Stimulated activated CD4-positive, alpha-beta T cell treated with anti-CD3 and anti-CD28 coated beads, Interleukin-15, amount 100 ng/mL, for 1 hour (primary cell): Measurements from ENCODE around the gene CHMP4B.

ENCODE experiments used
- DNase-seq, 2 donors: peaks; one replicate each; pipeline ENCODE4 v3.0.0-alpha.2; 2020; ENCODE audit warnings: low read depth in 1 of 2, low spot score in 1 of 2

CHMP4B gene

DNA sequence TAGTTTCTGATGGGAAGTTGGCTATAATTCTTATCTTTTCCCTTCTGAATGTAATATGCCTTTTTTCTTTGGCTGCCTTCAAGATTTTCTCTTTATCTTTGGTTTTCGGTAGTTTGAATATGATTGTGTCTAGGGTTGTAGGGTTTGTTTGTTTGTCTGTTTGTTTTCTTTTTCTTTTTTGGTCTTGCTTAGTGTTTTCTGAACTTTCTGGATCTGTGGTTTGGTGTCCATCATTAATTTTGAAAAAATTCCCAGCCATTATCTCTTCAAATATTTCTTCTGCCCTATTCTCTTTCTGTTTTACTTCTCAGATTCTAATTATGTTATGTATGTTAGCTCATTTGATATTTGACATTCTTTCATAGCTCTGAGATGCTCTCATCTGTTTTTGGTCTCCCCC lies 79.4 kb downstream of the CHMP4B start:
- DNase-seq = no peak

DNA sequence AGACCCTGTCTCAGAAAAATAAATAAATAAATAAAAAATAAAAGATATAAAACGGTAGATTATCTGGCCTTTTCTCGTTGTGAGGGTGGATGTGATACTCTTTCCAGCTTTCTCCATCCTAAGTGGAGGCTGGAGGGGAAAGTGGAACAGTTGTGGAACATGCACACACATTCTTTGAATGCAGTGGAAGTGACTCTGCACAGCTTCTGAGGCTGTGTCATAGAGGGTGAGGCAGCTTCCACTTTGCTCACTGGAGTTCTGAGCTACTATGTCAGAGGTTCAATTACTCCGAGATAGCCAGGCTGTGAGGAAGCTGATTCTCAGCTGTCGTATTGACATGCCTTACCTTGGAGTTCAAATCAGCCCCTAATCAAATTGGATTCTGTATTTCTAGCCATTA lies 82.2 kb downstream of the CHMP4B start:
- DNase-seq = no peak

DNA sequence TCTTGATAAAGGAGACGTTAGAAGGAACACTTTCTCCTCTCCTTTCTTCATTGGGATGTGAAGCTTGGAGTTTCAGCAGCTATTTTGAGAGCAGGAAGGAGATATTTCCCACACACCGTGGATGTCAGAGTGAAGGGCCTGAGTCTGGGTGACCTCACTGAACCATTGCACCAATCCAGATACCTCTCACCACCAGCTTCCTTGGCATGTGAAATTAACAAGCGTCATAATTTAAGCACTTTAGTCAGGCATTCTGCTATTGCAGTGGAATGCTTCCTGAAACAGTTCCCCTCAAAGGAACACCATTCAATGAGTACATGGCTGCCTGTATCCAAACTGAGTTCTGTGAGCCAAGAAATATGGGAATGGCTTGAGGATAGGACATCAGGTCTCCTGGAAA lies 83.7 kb downstream of the CHMP4B start:
- DNase-seq = no peak

DNA sequence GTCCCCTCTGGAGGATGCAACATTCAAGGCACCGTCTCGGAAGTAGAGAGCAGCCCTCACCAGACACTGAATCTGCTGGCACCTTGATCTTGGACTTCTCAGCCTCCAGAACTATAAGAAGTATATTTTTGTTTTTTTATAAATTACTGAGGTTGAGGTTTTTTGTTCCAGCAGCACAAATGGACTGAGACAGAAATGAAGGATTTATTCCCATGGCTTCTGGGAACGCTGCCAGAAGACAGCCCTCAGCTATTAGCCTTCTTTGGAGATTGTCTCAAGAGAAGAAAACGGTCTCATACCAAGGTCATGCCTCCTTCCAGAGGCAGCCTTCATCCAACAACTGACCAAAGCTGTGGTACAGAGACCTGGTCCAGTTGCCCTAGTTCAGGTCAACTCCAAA lies 85.4 kb downstream of the CHMP4B start:
- no peak for DNase-seq

DNA sequence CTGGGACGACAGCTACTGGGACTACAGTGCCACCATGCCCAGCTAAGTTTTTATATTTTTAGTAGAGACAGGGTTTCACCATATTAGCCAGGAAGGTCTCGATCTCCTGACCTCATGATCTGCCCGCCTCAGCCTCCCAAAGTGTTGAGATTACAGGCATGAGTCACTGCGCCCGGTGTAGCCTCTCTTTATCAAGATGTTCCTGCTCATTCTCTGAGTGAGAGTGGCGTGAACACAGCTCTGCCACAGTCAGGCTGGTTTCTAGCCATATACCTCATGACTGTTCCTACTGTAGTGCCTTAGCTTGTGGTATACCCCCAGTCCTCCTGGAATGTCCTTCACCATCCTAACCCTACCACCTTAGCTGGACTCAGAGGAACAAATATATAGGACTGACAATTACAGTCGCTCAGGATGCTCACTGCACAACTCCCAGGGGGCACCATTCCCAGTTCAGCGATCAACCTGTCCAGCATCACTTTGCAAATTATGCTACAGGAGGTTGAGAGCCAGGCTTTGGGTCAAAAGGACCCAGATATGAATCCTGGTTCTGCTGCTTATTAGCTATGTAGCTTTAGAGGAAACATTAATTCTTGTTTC lies 86.3 kb downstream of the CHMP4B start:
- no peak for DNase-seq

DNA sequence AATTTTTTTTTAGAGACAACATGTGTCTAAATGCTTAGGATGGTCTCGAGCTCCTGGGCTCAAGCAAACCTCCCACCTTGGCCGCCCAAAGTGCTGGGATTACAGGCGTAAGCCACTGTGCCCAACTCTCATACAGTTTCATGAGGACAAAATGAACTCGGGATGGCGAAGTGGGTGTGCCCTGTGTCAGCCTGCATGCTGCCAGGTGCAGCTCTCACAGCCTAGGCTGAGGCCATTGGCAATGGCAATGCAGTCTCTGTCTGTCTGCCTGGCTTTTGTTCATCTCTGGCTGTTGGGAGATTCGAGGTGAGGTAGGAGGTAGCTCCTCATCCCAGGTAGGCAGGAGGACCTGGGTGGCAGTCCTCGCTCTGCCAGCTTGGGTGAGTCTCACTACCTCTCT lies 88.0 kb downstream of the CHMP4B start:
- DNase-seq = no peak

DNA sequence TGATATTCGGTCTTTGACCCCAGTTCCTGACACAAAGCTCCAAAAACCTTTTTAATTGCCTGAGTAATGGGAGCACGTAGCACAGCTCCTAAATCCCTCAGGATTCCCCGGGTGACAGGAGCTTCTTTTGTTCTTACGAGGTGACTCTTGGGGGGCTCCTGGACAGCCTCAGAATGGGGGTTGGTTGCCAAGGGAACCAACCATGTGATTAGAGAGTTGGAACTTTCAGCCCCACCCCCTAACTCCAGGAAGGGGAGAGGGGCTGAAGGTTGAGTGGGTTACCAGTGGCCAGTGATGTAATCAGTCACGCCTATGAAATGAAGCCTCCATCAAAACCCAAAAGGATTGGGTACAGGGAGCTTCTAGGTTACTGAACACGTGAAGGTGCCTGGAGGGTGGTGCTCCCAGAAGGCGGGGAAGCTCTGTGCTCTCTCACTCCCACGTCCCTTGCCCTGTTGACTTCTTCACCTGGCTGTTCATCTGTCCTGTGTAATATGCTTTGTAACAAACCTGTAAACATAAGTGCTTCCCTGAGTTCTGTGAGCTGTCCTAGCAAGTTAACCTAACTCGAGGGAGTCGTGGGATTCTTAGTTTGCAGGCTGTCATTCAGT lies 89.5 kb downstream of the CHMP4B start:
- DNase-seq = no peak

DNA sequence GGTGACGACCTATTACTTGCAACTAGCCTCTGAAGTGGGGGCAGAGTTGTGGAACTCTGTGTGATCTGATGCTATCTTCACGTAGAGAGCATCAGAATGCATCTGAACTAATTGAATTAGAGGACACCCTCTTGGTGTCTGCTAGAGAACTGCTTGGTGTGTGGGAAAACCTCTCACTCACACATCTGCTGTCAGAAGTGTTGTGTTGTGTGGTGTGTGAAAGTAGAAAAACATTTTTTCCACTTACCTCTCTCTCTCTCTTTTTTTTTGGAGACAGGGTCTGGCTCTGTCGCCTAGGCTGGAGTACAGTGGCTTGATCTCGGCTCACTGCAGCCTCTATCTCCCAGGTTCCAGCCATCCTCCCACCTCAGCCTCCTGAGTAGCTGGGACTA lies 90.0 kb downstream of the CHMP4B start:
- DNase-seq = no peak

DNA sequence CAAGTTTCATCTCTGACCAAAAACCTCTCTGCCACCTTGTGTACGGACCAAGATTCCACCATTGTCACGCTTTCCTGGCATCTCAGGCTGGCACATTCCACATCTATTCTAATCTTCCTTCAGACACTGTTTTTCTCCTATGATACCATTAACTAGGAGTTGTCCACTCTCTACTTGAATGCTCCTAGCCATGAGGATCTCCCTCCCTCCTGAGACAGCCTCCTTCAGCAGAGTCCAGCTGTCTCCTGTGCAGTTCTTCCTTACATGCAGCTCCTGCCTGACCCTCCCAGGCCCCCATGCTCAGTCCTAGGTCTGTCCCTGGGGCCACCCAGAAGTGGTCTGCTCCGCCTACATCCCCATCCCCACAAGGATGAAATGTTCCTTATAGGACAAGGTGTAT lies 90.9 kb downstream of the CHMP4B start:
- no peak for DNase-seq
